ENCODE results near the gene FBXW2.

The FBXW2 gene

DNA sequence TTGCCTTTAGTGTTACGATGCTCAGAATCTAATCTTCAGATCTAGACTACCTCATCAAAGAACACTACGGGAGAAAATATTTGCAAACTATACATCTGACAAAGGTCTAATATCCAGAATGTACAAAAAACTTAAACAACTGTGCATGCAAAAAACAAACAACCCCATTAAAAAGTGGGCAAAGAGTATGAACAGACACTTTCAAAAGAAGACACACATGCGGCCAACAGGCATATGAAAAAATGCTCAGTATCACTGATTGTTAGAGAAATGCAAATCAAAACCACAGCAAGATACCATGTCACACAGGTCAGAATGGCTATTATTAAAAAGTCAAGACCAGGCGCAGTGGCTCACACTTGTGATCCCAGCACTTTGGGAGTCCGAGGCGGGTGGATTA, 47.9 kb downstream of the FBXW2 start:
- no peak for DNase-seq (ENCODE audit: low read depth in 2 of 2)

DNA sequence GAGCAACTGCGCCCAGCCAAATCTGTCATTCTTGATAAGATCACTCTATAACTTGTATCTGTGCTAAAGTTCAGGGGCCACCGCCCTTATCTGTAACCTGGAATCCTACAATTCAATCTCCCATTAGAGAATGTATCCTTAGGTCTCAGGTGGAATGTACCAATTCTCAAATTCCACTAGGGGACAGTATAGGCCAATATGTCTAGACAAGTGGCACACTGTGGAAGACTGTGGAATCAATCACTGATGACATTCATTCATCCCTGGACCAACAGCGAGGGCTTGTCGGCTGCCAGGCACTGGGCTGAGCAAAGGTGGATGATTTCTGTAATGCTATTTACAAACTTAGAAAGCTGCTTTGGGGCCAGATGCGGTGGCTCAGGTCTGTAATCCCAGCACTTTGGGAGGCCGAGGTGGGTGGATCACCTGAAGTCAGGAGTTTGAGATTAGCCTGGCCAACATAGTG, 50.2 kb downstream of the FBXW2 start:
- DNase-seq (ENCODE audit: low read depth in 2 of 2): no peak

DNA sequence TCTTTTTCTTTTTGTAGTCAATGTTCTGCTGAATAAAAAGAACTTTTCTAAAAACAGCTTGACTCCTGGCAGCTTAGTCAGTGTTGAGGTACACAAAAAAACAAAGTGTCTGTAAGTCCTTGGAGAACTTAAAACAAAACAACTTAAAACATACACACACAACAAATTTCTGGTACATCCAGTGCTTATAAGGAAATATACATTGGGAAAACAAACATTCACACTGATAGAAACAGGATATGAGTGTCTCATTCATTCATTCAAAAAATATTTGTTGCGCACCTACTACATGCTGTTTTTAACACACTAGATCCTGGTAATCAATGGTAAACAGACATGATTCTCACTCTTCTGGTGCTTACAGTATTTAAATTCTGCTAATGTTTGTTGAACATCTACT, 51.5 kb downstream of the FBXW2 start:
- no peak for DNase-seq (ENCODE audit: low read depth in 2 of 2)

GRCh38 chr9:120741191-120741590, 52.0 kb downstream of the FBXW2 start:
- no peak for DNase-seq (ENCODE audit: low read depth in 2 of 2)

- DNase-seq (ENCODE audit: low read depth in 2 of 2): no peak
Measured at GRCh38 chr9:120740132-120740531, 53.1 kb downstream of the FBXW2 start.

GRCh38 chr9:120737416-120738165, 55.6 kb downstream of the FBXW2 start:
- no peak for DNase-seq (ENCODE audit: low read depth in 2 of 2)

DNA sequence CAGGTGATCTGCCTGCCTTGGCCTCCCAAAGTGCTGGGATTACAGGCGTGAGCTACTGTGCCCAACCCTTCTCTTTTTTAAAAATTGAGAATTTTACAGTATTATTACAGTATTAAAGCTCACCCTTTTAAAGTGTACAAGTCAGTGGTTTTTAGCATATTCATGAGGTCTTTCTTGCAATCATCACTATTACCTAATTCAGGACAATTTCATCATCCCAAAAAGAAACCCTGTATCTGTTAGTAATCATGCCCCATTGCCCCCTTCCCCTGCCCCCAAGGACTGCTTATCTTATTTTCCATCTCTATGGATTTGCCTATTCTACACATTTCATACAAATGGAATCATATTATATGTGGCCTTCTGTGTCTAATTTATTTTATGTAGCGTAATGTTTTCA, 56.3 kb downstream of the FBXW2 start:
- DNase-seq (ENCODE audit: low read depth in 2 of 2): no peak

DNA sequence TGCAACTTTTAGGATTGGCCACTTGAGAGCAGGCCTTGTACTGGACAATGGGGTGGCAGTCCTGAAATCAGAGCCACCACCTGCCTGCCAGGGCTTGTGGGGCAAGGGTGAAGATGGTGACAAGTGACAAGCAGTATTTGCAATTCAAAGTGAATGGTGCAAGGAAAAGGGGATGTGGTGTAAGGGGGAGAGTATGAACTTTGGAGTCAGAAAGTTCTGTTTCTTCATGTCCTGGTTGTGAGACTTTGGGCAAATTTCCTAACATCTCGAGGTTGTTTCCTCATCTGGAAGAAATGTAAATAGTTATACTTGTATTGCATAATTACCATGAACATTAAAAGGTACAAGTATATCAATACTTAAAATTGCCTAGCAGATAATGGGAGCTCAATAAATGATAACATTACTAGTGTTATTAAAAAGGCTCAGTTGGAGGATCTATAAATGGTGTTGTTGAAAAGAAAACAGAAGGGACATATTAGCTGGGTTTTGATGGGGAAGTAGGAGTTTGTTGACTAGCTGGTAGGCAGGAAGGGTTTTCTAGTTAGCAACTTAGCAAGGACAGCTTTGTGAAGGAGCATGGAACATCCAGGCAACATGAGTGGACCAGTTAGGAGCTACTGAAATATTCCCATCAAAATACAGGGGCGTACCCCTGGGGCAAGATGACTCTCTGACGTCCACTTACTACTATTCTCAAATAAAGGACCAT, 57.6 kb downstream of the FBXW2 start:
- no peak for DNase-seq (ENCODE audit: low read depth in 2 of 2)

DNA sequence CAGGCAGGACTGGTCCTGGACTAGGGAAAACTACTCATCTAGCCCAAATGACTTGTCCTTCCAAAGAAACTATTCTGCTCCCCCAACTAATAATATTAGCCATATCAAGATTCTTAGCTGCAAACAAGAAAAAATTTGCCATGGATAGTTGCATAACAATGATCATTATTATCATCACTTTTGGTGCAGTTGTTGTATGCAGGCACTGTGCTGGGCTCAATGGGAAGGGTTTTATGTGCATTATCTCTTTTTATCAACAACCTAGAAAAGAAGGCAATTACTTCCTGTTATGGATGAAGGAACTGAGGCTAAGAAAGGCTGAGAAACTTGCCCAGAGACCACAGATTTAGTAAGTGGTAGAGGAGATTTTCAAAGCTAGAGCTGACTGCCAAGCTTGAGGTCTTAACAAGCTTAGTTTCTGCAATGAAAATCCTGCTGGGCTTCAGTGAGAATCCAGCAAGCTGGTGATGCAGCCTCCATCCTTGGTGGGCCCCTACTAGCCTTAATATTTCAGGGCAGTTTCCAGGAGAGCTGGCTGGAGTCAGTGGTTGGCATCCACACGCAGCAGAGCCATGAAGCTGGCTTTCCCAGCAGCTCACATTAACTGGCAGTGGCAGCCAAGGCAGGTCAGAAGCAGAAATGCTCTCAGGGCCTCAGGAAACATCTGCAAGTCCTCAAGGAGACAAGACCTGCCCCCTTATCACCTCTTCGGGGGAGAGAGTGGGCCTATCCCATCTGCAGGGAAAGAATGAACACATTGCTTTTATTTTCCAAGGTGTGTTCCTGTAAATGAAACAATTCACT, 58.4 kb downstream of the FBXW2 start:
- no peak for DNase-seq (ENCODE audit: low read depth in 2 of 2)

DNA sequence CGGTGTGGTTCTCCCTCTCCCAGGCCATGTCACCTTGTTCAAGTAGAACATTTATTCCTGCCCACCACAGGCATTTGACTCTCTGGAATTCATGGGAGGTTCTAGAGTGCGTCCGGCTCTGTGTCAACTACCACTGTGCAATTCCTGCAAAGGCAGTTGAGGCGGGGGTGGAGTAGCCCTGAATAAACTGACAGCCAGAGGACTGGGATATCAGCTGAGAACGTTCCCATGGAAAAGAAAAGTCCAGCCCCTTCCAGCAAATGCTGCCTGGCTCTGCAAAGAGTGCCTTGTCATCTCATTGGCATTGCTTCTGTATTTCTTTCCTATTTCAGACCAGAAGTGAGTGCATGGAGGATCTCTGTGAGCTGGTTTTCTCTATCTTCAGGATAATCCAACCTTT, 60.0 kb downstream of the FBXW2 start:
- no peak for DNase-seq (ENCODE audit: low read depth in 2 of 2)

DNA sequence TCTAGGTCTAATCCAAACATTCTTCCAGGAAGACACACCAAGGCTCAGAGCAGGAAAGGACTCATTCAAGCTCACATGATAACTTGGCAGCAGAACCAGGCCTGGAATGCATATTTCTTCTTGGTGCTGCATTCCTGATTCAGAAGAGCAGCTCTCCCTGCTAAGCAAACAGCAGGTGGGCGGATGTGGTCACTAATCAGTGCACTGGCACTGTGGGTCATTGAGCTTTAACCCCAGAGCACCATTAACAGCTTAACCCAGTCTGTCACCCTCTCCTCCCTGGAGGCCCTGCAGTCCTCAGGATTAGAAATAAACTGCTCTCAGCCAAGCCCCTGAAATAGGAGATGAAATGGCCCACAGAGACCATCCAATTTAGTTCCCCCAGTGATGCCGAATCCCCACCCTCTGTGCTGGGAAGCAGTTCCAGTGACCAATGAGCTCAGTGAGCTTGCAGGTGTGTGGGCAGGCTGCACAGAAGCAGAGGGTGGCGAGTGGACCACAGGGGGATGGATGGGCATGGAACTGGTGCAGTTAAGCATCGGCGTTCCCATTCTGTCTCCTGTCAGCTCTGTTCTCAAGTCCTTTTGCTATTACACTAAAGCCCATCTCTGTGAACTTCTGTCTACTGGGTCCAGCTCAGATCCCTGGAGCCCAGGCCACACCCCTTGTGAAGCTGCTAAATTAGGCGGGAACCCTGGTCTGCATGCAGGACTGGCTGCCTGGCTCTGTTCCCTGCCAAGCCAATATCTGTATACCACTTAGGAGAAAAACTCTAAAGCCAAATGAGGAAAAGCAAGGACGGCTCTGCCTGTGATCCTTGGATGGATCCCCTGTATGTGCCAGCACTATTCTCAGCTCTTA, 62.3 kb downstream of the FBXW2 start:
- peak in 1 of 2 experiments; percentile 12 for DNase-seq (ENCODE audit: low read depth in 2 of 2)

GRCh38 chr9:120729791-120730241, 63.4 kb downstream of the FBXW2 start:
- DNase-seq (ENCODE audit: low read depth in 2 of 2): no peak

- DNase-seq (ENCODE audit: low read depth in 2 of 2): no peak
Measured at GRCh38 chr9:120726484-120726883, 66.7 kb downstream of the FBXW2 start.

GRCh38 chr9:120725907-120726306, 67.3 kb downstream of the FBXW2 start:
- DNase-seq (ENCODE audit: low read depth in 2 of 2): no peak

GRCh38 chr9:120724757-120725400, 68.3 kb downstream of the FBXW2 start:
- no peak for DNase-seq (ENCODE audit: low read depth in 2 of 2)

DNA sequence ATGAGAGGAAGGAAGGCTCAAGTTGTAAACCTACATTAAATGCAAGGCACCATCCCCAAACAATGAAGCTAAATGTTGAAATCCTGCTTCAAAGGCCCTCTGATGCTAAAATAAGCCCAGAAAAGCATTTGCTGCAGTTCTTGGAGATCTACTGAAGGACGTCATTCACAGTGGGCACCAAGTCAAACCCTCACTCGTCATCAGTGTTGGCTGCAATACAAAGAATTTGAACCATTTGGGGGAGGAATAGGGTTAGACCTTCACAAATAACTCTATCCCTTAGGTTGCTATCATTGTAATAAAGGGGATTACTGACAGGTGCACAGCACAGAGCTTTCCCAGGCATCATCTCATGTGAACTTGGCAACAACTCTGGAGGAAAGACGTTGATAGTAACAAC, 69.7 kb downstream of the FBXW2 start:
- DNase-seq (ENCODE audit: low read depth in 2 of 2): peak in 1 of 2 experiments; percentile 12

- DNase-seq (ENCODE audit: low read depth in 2 of 2): no peak
Measured at GRCh38 chr9:120720404-120720803, 72.8 kb downstream of the FBXW2 start.

DNA sequence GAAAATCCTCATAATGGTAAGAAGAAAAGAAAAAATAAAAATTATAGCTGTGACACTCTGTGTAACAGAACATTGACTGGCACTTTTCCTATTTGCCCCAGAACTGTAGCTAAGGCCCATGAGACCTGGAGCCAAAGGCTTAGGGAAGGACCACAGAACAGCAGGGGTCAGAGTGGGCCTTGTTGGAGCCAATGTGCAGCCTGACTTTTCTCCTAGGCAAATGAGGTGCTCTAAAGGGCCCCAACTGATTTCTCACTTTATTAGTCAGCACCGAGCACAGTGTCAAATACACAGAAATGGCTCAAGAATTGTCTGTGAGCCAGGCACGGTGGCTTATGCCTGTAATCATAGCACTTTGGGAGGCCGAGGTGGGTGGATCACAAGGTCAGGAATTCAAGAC, 74.9 kb downstream of the FBXW2 start:
- DNase-seq (ENCODE audit: low read depth in 2 of 2): no peak

DNA sequence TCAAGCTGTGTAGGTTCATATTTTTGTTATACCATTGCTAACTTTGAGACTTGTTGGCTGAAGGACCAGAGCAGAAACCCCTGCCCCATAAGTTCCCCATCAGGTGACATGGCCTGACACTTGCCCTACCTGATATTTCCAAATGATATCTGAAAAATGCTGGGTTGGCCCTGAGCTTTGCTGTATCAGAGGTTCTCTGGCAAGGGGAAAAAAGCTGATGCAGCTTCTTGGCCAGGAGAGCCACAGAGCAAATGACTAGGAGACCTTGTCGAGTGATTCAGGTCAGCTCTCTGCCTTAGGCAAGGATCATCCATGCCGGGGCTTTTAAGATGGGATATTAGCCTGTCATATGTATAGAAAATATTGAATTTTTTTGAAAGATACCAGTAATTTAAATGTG, 76.0 kb downstream of the FBXW2 start:
- DNase-seq (ENCODE audit: low read depth in 2 of 2): no peak

DNA sequence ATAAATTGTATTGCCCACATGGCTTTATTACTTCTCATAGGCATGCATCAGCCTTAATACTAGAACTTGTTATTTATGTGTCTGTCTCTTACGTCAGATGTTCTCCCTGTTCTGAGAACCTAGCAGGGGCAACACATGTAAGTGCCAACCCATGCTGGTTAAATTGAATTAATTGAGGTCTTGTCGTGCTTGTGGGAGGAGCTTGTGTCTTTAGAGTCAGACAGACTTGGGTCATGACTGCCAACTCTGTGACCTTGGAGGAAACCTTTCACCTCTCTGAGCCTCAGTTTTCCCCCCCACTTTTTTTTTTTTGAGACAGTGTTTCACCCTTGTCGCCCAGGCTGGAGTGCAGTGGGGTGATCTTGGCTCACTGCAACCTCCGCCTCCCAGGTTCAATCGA, 76.7 kb downstream of the FBXW2 start:
- no peak for DNase-seq (ENCODE audit: low read depth in 2 of 2)

- DNase-seq (ENCODE audit: low read depth in 2 of 2): no peak
Measured at GRCh38 chr9:120715389-120715924, 77.8 kb downstream of the FBXW2 start.
